ENCODE measurements around the gene BCL6B. TPM values are rescaled to one million over a fixed set of nuclear protein-coding genes. Genes with fewer than 3 reads are reported as not detected.

Gene BCL6B
- under 0.01 and 0.13 TPM in 2 replicates for total RNA-seq

GRCh38 chr17:7022781-7023571, at the start of gene BCL6B:
Gene BCL6B (plus strand): TSS chr17:7023050. CDS start chr17:7023672, 622 bp downstream.

GRCh38 chr17:6995500-6996255, 27.2 kb upstream of the BCL6B start, which contains the start of gene ALOX12:
Gene ALOX12 (plus strand): TSS chr17:6996049. CDS start chr17:6996118, 69 bp downstream.

GRCh38 chr17:7035591-7036368, 12.9 kb downstream of the BCL6B start, which contains the start of gene SLC16A13:
Gene SLC16A13 (plus strand): TSS chr17:7036015. CDS start chr17:7036383, 368 bp downstream.

GRCh38 chr17:7043497-7044198, 20.8 kb downstream of the BCL6B start, which contains the start of gene SLC16A11:
Gene SLC16A11 (minus strand): TSS chr17:7044092. CDS start chr17:7043513, 579 bp downstream.

Other genes starting within 250 kb of the BCL6B start
- gene FBXO39, start 246.8 kb upstream of the BCL6B start, total RNA-seq: not detected in 2 replicates
- not detected in 2 replicates for gene TEKT1, start 191.3 kb upstream of the BCL6B start, total RNA-seq
- under 0.01 TPM in 1 of 2 replicates, not detected in the other for gene ALOX12, start 27.0 kb upstream of the BCL6B start, total RNA-seq
- 271 and 327 TPM in 2 replicates for gene RNASEK, start 10.4 kb upstream of the BCL6B start, total RNA-seq
- gene SLC16A13, start 13.0 kb downstream of the BCL6B start, total RNA-seq: 2.8 and 3.0 TPM in 2 replicates
- 0.13 and 0.16 TPM in 2 replicates for gene SLC16A11, start 21.0 kb downstream of the BCL6B start, total RNA-seq
- gene CLEC10A, start 57.2 kb downstream of the BCL6B start, total RNA-seq: not detected in 2 replicates
- gene ASGR2, start 91.8 kb downstream of the BCL6B start, total RNA-seq: not detected in 2 replicates
- 0.63 and 1.6 TPM in 2 replicates for gene ASGR1, start 156.3 kb downstream of the BCL6B start, total RNA-seq
- gene DLG4, start 196.8 kb downstream of the BCL6B start, total RNA-seq: 6.7 and 13.9 TPM in 2 replicates
- 261 and 318 TPM in 2 replicates for gene ACADVL, start 196.9 kb downstream of the BCL6B start, total RNA-seq
- 51.0 and 69.3 TPM in 2 replicates for gene DVL2, start 211.5 kb downstream of the BCL6B start, total RNA-seq
- gene PHF23, start 216.4 kb downstream of the BCL6B start, total RNA-seq: 27.4 and 45.8 TPM in 2 replicates
- 262 and 715 TPM in 2 replicates for gene GABARAP, start 219.4 kb downstream of the BCL6B start, total RNA-seq
- 78.1 and 103 TPM in 2 replicates for gene CTDNEP1, start 228.7 kb downstream of the BCL6B start, total RNA-seq
- gene ELP5, start 229.2 kb downstream of the BCL6B start, total RNA-seq: 37.9 and 42.0 TPM in 2 replicates
- gene CLDN7, start 239.4 kb downstream of the BCL6B start, total RNA-seq: 12.4 and 33.1 TPM in 2 replicates

Measured in mesangial cell (primary cell).